Activated CD8-positive, alpha-beta T cell treated with anti-CD3 and anti-CD28 coated beads, Interleukin-2, amount 10 ng/mL, durations not matched to agents 7 days and 5 days (primary cell): ENCODE data around the gene BLVRA. TPM values are rescaled to one million over a fixed set of nuclear protein-coding genes. Genes with fewer than 3 reads are reported as not detected.

Source experiments
- ATAC-seq: fragments of 150-1000 bp; cut with Tn5 transposase; one replicate; pipeline ENCODE4 v1.10.0; 2021; ENCODE audit warnings: moderate library complexity
- CTCF ChIA-PET: fragments of 350-600 bp; sonication (Branson Sonifier 250); formaldehyde crosslinking; loops from one replicate; lab custom pipeline; 2021; ENCODE audit warnings: antibody characterized with exemption; lab: Charles Lee
- POLR2A ChIA-PET: fragments of 350-600 bp; sonication (Branson Sonifier 250); formaldehyde crosslinking; loops from one replicate; lab custom pipeline; 2021; ENCODE audit warnings: antibody characterized with exemption; lab: Charles Lee
- DNase-seq: peaks from one replicate; pipeline ENCODE4 v3.0.0-alpha.2; 2020
- H3K27ac Mint-ChIP-seq: one replicate; pipeline ENCODE4 v1.8.0; 2021; ENCODE audit warnings: mild to moderate bottlenecking, mixed read lengths
- H3K27me3 Mint-ChIP-seq: one replicate; pipeline ENCODE4 v1.8.0; 2021; ENCODE audit warnings: low read depth, mixed read lengths
- H3K36me3 Mint-ChIP-seq: one replicate; pipeline ENCODE4 v1.8.0; 2021; ENCODE audit warnings: low read depth, mixed read lengths
- H3K4me1 Mint-ChIP-seq: one replicate; pipeline ENCODE4 v1.8.0; 2021; ENCODE audit warnings: low read depth, mixed read lengths
- H3K4me3 Mint-ChIP-seq: one replicate; pipeline ENCODE4 v1.8.0; 2021; ENCODE audit warnings: mild to moderate bottlenecking, mixed read lengths
- H3K9me3 Mint-ChIP-seq: one replicate; pipeline ENCODE4 v1.8.0; 2022; ENCODE audit warnings: mixed read lengths; ENCODE audit not compliant: insufficient read depth
- total RNA-seq, 2 experiments: library from RNA; stranded (reverse); gene quantifications; one replicate each; pipeline ENCODE4 v1.2.3, GENCODE V29; 2021

BLVRA gene
- total RNA-seq, 2 experiments from 2014 or later: 25.7 to 29.2 TPM

GRCh38 chr7:43761938-43762692 is 3.6 kb downstream of the BLVRA start:
- H3K4me1 Mint-ChIP-seq: peaks cover 37% of the 10 kb centered on the region
- ChIA-PET CTCF (interaction anchor here (1.5 kb wide), 1 partner anchor 180 kb away, joined by 4 read pairs; the partner anchor contains the start of gene STK17A), POLR2A (no interaction called here)
- no peak overlapping the region for H3K4me3 Mint-ChIP-seq
- H3K36me3 Mint-ChIP-seq: peaks cover 5% of the 10 kb centered on the region
- no peak for ATAC-seq
- no peak overlapping the region for H3K27ac Mint-ChIP-seq
- H3K9me3 Mint-ChIP-seq: no peaks in the 10 kb centered on the region
- no peak for DNase-seq
- H3K27me3 Mint-ChIP-seq: peaks cover under 1% of the 10 kb centered on the region

GRCh38 chr7:43763183-43763582 is 4.7 kb downstream of the BLVRA start:
- POLR2A ChIA-PET: no interaction called here
- Mint-ChIP-seq H3K36me3 (peaks cover 5% of the 10 kb centered on the region), H3K9me3 (no peaks in the 10 kb centered on the region), H3K27me3 (no peaks in the 10 kb centered on the region), H3K4me1 (peaks cover 27% of the 10 kb centered on the region), H3K4me3 (no peak overlapping the region), H3K27ac (no peak overlapping the region)
- CTCF ChIA-PET: no interaction called here
- DNase-seq: no peak
- ATAC-seq: no peak

- POLR2A ChIA-PET: interaction anchor here (0.9 kb wide), 1 partner anchor 182 kb away, joined by 3 read pairs; the partner anchor contains the start of gene STK17A
- DNase-seq: no peak
- CTCF ChIA-PET: interaction anchor here (0.8 to 2.1 kb wide), 3 partner anchors 71 to 182 kb away, joined by 3 to 11 read pairs (median 3); partner anchors contain the start of gene STK17A
- Mint-ChIP-seq H3K4me1 (peaks cover 27% of the 10 kb centered on the region), H3K27ac (no peak overlapping the region), H3K4me3 (no peak overlapping the region), H3K27me3 (no peaks in the 10 kb centered on the region), H3K36me3 (peaks cover 5% of the 10 kb centered on the region), H3K9me3 (no peaks in the 10 kb centered on the region)
- ATAC-seq: peak; percentile 52
These were observed 5.7 kb downstream of the BLVRA start for GRCh38 chr7:43764039-43764761.

DNA sequence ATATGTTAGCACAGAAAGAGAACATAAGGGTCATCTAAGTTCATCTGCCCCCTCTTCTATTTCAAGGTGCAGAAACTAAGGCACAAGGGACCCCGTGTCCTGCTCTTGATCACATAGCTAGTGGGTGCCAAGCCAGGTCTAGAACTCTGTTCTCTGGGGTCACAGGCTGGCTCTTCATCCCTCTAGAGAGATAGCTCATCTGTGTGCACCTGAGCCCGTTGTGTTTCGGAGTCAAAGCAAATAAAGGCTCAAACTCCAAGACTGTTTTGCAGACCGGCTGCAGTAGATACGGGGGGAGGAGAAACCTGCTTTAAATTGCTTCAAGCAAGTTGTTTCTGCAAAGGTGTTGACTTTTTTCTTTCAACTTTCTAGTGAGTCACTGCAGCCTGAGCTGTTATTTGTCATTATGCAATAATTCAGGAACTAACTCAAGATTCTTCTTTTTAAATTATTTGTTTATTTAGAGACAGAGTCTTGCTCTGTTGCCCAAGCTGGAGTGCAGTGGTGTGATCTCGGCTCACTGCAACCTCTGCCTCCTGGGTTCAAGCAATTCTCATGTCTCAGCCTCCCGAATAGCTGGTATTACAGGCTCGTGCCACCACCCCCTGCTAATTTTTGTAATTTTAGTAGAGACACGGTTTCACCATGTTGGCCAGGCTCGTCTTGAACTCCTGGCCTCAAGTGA is 6.5 kb downstream of the BLVRA start:
- peaks cover 5% of the 10 kb centered on the region for H3K36me3 Mint-ChIP-seq
- ChIA-PET POLR2A (no interaction called here), CTCF (interaction anchor here (0.8 to 2.1 kb wide), 3 partner anchors 70 to 182 kb away, joined by 3 to 11 read pairs (median 3); partner anchors contain the start of gene STK17A)
- H3K4me3 Mint-ChIP-seq: no peak overlapping the region
- no peaks in the 10 kb centered on the region for H3K27me3 Mint-ChIP-seq
- H3K27ac Mint-ChIP-seq: no peak overlapping the region
- H3K4me1 Mint-ChIP-seq: peaks cover 22% of the 10 kb centered on the region
- no peaks in the 10 kb centered on the region for H3K9me3 Mint-ChIP-seq
- DNase-seq: no peak
- ATAC-seq: no peak

DNA sequence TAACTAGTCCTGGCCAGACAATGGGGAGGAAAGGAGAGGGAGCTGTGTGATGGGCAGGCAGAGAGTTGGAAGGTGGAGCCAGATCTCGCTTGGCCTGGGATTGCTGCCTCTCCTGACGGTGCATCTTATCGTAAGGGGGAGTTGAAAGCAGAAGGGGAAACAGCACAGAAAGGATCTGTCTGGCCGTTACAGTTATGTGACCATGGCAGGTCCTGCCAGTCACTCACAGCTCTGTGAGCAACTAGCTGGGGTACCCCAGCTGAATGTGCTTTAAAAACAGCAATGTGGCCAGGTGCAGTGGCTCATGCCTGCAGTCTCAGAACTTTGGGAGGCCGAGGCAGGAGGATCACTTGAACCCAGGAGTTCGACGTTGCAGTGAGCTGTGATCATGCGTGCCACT is 8.1 kb downstream of the BLVRA start:
- ATAC-seq: no peak

DNA sequence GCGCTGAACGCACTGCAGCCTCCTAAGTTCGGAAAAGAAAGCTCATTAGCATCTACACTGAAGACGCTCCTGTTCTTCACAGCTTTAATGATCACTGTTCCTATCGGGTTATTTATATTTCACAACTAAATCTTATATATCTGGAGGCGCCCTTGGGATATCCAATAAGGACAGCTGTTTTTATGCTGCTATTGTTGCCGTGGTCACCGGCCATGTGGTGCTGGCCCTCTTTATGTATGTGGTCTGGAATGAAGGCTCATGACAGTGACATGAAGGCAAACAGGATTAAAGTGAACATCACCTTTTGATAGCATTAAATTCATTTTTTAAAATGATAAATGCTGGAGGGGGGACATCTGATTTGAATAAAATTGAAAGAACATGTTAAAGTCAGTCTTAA is 8.8 kb downstream of the BLVRA start:
- Mint-ChIP-seq H3K4me3 (no peak overlapping the region), H3K9me3 (no peaks in the 10 kb centered on the region), H3K27me3 (no peaks in the 10 kb centered on the region), H3K4me1 (peaks cover 16% of the 10 kb centered on the region), H3K27ac (no peak overlapping the region), H3K36me3 (peaks cover 8% of the 10 kb centered on the region)
- CTCF ChIA-PET: interaction anchor here (2.2 kb wide), 1 partner anchor 71 kb away, joined by 9 read pairs; no protein-coding TSS in a partner anchor
- POLR2A ChIA-PET: no interaction called here
- ATAC-seq (no peak), DNase-seq (no peak)

More for the DNA sequence above, 8.1 kb downstream of the BLVRA start:
- DNase-seq: no peak
- Mint-ChIP-seq H3K27me3 (no peaks in the 10 kb centered on the region), H3K36me3 (peaks cover under 1% of the 10 kb centered on the region), H3K4me3 (no peak overlapping the region), H3K4me1 (peaks cover 16% of the 10 kb centered on the region), H3K27ac (no peak overlapping the region), H3K9me3 (no peaks in the 10 kb centered on the region)
- ChIA-PET CTCF (no interaction called here), POLR2A (no interaction called here)

DNA sequence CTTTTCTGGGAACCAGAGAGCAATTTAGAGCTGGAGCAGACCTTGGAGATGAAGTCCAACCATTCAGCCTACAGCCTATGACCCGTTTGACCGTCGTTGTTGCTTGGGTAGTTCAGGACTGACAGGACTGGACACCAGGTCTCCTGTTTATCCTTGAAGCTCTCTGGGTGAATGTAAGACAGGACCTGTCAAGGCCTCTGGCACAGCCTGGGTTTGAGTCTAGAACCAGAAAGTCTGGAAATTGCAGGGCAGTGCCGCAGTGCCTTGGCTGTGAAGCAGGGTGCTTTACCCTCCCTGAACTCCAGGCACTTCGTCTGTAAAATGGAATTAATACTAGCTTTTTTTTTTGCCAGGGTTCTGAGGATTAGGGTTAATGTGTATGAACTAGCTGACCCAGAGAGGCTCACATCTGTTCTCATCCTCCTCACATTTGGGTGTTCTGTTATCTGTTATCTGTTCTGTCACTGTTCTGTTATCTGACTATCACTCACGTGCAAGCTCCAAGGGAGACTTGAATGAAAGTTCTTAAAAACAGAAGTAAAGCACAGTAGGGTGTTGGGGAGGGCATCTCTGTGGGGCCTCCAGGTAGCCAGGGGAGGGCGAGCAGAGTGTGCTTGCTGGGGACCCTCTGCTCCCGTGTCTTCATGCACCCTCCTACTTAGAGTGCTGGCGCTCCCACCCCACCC is 9.9 kb downstream of the BLVRA start:
- POLR2A ChIA-PET: interaction anchor here (0.7 kb wide), 1 partner anchor 9 kb away, joined by 3 read pairs; no protein-coding TSS in a partner anchor
- Mint-ChIP-seq H3K4me1 (peaks cover 13% of the 10 kb centered on the region), H3K36me3 (peaks cover 16% of the 10 kb centered on the region), H3K27me3 (no peaks in the 10 kb centered on the region), H3K27ac (no peak overlapping the region), H3K4me3 (no peak overlapping the region), H3K9me3 (no peaks in the 10 kb centered on the region)
- DNase-seq (no peak), ATAC-seq (no peak)
- CTCF ChIA-PET: interaction anchor here (0.6 to 2.2 kb wide), 3 partner anchors 39 to 70 kb away, joined by 3 to 9 read pairs (median 4); no protein-coding TSS in a partner anchor

- ATAC-seq (no peak), DNase-seq (no peak)
- Mint-ChIP-seq H3K4me3 (no peak overlapping the region), H3K9me3 (no peaks in the 10 kb centered on the region), H3K27ac (no peak overlapping the region), H3K27me3 (no peaks in the 10 kb centered on the region), H3K36me3 (peaks cover 19% of the 10 kb centered on the region), H3K4me1 (peaks cover 10% of the 10 kb centered on the region)
- POLR2A ChIA-PET: no interaction called here
- CTCF ChIA-PET: interaction anchor here (1.3 to 2.2 kb wide), 2 partner anchors 40 to 70 kb away, joined by 4 to 9 read pairs; no protein-coding TSS in a partner anchor
These were observed 10.4 kb downstream of the BLVRA start for GRCh38 chr7:43768887-43769272.

DNA sequence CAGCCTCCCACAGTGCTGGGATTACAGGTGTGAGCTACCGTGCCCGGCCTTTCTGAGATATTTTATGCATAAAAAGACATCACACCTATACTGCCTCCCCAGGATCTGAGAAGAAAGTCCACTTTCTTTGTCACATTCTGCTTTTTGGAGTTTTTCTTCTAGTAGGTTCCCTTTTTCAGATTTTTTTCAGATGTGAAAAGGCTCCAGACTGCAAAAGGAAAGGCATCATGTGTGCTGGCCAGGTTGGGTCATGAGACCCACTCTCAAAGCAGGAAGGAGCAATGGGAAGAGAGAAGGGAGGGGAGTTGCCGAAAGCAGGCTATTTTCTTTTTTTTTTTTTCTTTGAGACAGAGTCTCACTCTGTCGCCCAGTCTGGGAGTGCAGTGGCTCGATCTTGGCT is 10.8 kb downstream of the BLVRA start:
- H3K36me3 Mint-ChIP-seq: peaks cover 19% of the 10 kb centered on the region
- DNase-seq: no peak
- H3K27ac Mint-ChIP-seq: no peak overlapping the region
- no peaks in the 10 kb centered on the region for H3K9me3 Mint-ChIP-seq
- no peaks in the 10 kb centered on the region for H3K27me3 Mint-ChIP-seq
- CTCF ChIA-PET: no interaction called here
- ATAC-seq: no peak
- H3K4me1 Mint-ChIP-seq: peaks cover 6% of the 10 kb centered on the region
- no peak overlapping the region for H3K4me3 Mint-ChIP-seq
- POLR2A ChIA-PET: no interaction called here

DNA sequence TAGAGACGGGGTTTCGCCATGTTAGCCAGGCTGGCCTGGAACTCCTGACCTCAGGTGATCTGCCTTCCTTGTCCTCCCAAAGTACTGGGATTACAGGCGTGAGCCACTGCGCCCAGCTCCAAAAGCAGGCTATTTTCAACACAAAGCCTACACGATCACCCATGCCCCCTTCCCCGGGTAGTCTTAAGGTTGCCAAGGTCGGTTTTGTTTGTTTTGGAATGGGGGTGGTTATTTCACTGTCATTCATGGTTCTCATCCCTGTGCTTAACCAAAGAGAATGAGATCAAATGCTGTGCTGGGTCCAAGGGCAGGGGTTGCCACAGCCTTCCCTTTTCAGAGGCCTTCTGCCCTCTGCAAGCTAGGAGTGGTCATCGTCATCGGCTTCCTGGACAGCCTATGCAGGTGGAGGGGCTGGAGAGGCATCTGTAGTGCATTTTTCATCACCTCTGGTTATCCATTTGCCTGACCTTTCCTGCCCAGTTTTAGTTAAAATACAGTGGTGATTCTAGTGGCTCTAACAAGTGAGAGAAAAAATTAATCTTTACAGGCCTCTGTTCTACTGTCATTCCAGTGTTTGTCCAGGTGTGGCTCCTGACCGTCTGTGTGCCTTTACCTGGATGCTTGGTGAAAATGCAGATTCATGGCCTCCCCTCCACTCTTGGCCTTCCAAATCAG is 11.4 kb downstream of the BLVRA start:
- CTCF ChIA-PET: no interaction called here
- POLR2A ChIA-PET: no interaction called here
- H3K36me3 Mint-ChIP-seq: peaks cover 20% of the 10 kb centered on the region
- DNase-seq: no peak
- H3K27me3 Mint-ChIP-seq: no peaks in the 10 kb centered on the region
- no peak for ATAC-seq
- H3K9me3 Mint-ChIP-seq: no peaks in the 10 kb centered on the region
- no peak overlapping the region for H3K4me3 Mint-ChIP-seq
- no peaks in the 10 kb centered on the region for H3K4me1 Mint-ChIP-seq
- H3K27ac Mint-ChIP-seq: no peak overlapping the region

- ChIA-PET POLR2A (no interaction called here), CTCF (no interaction called here)
- no peak overlapping the region for H3K27ac Mint-ChIP-seq
- DNase-seq (no peak), ATAC-seq (no peak)
- no peaks in the 10 kb centered on the region for H3K4me1 Mint-ChIP-seq
- H3K4me3 Mint-ChIP-seq: no peak overlapping the region
- no peaks in the 10 kb centered on the region for H3K9me3 Mint-ChIP-seq
- H3K27me3 Mint-ChIP-seq: no peaks in the 10 kb centered on the region
- H3K36me3 Mint-ChIP-seq: peaks cover 20% of the 10 kb centered on the region
These were observed 12.6 kb downstream of the BLVRA start for GRCh38 chr7:43771128-43771527.
